IgD-negative memory B cell (primary cell): ENCODE measurements around the gene MS4A7. TPM values are rescaled to one million over a fixed set of nuclear protein-coding genes. Genes with fewer than 3 reads are reported as not detected.

Experiments
- polyA plus RNA-seq: library from polyadenylated mRNA; unstranded; fragments of 300-500 nt; fragmentation: Illumina TruSeq; gene quantifications from one replicate; pipeline ENCODE4 v1.2.3, GENCODE V29; 2021

Gene MS4A7
- polyA plus RNA-seq, 1 donor from 2014 or later: 16.8 TPM

Other genes with a start within 250 kb of the MS4A7 start
- 2.4 TPM for gene MS4A6A, start 195.4 kb upstream of the MS4A7 start, polyA plus RNA-seq
- gene MS4A4E, start 135.4 kb upstream of the MS4A7 start, polyA plus RNA-seq: not detected
- not detected for gene MS4A4A, start 97.9 kb upstream of the MS4A7 start, polyA plus RNA-seq
- not detected for gene MS4A6E, start 51.3 kb upstream of the MS4A7 start, polyA plus RNA-seq
- gene MS4A14, start 17.9 kb downstream of the MS4A7 start, polyA plus RNA-seq: 1.1 TPM
- not detected for gene MS4A5, start 51.0 kb downstream of the MS4A7 start, polyA plus RNA-seq
- gene MS4A1, start 77.3 kb downstream of the MS4A7 start, polyA plus RNA-seq: 845 TPM
- gene MS4A12, start 114.2 kb downstream of the MS4A7 start, polyA plus RNA-seq: not detected
- not detected for gene MS4A13, start 136.9 kb downstream of the MS4A7 start, polyA plus RNA-seq